ENCODE data around the gene ACSF2. TPM values are rescaled to one million over a fixed set of nuclear protein-coding genes. Genes with fewer than 3 reads are reported as not detected.

Gene ACSF2
- total RNA-seq, 1 donor from 2014 or later, result 32.5 TPM

GRCh38 chr17:50499721-50500120 lies 73.7 kb downstream of the ACSF2 start:
- no peak for DNase-seq (ENCODE audit: low read depth)

- DNase-seq (ENCODE audit: low read depth), result no peak
These were observed 75.0 kb downstream of the ACSF2 start for GRCh38 chr17:50501054-50501453.

GRCh38 chr17:50502301-50502990 lies 76.4 kb downstream of the ACSF2 start:
- DNase-seq (ENCODE audit: low read depth), result no peak

GRCh38 chr17:50505591-50506130 lies 79.6 kb downstream of the ACSF2 start:
- DNase-seq (ENCODE audit: low read depth), result no peak

- DNase-seq (ENCODE audit: low read depth), result no peak
These were observed 80.3 kb downstream of the ACSF2 start for GRCh38 chr17:50506298-50506697.

- no peak for DNase-seq (ENCODE audit: low read depth)
These were observed 82.0 kb downstream of the ACSF2 start, which contains the start of gene MYCBPAP for GRCh38 chr17:50507871-50508572. Gene MYCBPAP, plus strand, starts transcription at chr17:50508439. Its CDS starts 236 bp downstream, at chr17:50508675.

GRCh38 chr17:50508573-50509460 lies 82.8 kb downstream of the ACSF2 start:
- no peak for DNase-seq (ENCODE audit: low read depth)

GRCh38 chr17:50511058-50511457 lies 85.0 kb downstream of the ACSF2 start:
- DNase-seq (ENCODE audit: low read depth), result peak; percentile 82

GRCh38 chr17:50513495-50513894 lies 87.5 kb downstream of the ACSF2 start:
- no peak for DNase-seq (ENCODE audit: low read depth)

GRCh38 chr17:50514388-50514787 lies 88.4 kb downstream of the ACSF2 start:
- no peak for DNase-seq (ENCODE audit: low read depth)

- peak; percentile 85 for DNase-seq (ENCODE audit: low read depth)
These were observed 89.1 kb downstream of the ACSF2 start for GRCh38 chr17:50514936-50515702.

- DNase-seq (ENCODE audit: low read depth), result no peak
These were observed 91.0 kb downstream of the ACSF2 start for GRCh38 chr17:50517011-50517410.

GRCh38 chr17:50517504-50518383 lies 91.7 kb downstream of the ACSF2 start:
- DNase-seq (ENCODE audit: low read depth), result no peak

GRCh38 chr17:50518384-50519023 lies 92.5 kb downstream of the ACSF2 start:
- DNase-seq (ENCODE audit: low read depth), result no peak

GRCh38 chr17:50519141-50519834 lies 93.3 kb downstream of the ACSF2 start:
- DNase-seq (ENCODE audit: low read depth), result no peak

- DNase-seq (ENCODE audit: low read depth), result no peak
These were observed 94.5 kb downstream of the ACSF2 start for GRCh38 chr17:50520483-50520882.

- no peak for DNase-seq (ENCODE audit: low read depth)
These were observed 95.5 kb downstream of the ACSF2 start for GRCh38 chr17:50521514-50521913.

GRCh38 chr17:50522766-50523165 lies 96.7 kb downstream of the ACSF2 start:
- DNase-seq (ENCODE audit: low read depth), result no peak

- DNase-seq (ENCODE audit: low read depth), result no peak
These were observed 97.2 kb downstream of the ACSF2 start for GRCh38 chr17:50523208-50523607.

Data from renal cortical epithelial cell (primary cell).